ENCODE results near the gene ZFHX2. TPM values are rescaled to one million over a fixed set of nuclear protein-coding genes. Genes with fewer than 3 reads are reported as not detected.

Gene ZFHX2
- total and polyA plus RNA-seq, 2 of the 13 experiments (the other 11 are each of a cell fraction or from before 2014, with no cell fraction given): 0.17 to 0.44 TPM

- Histone ChIP-seq H3K4me3 (replicated peaks in 1 of 3; ENCODE audit: insufficient read depth in 1 of 3, low read depth in 2 of 3, low read length in 3 of 3) (no peak overlapping the region), H3K9ac (ENCODE audit: insufficient read depth, low read depth, low read length) (no peak overlapping the region), H3K27me3 (ENCODE audit: control insufficient read depth in 1 of 2, insufficient read depth in 2 of 2, low read length in 2 of 2) (no peaks in the 10 kb centered on the region), H3K9me3 (ENCODE audit: low read length) (no peaks in the 10 kb centered on the region), H3K4me2 (ENCODE audit: low read depth, low read length) (no peak overlapping the region), H3K79me2 (ENCODE audit: insufficient read depth, low read length) (no peaks in the 10 kb centered on the region), H4K20me1 (ENCODE audit: insufficient read depth, low read length) (no peaks in the 10 kb centered on the region), H2AFZ (ENCODE audit: low read length) (no peak overlapping the region), H3K36me3 (replicated peaks in 1 of 2; ENCODE audit: control insufficient read depth in 1 of 2, insufficient read depth in 2 of 2, low read length in 2 of 2) (peaks cover 0 to 6% of the 10 kb centered on the region in 2 experiments; a peak in 2 of 5 replicates), H3K4me1 (ENCODE audit: insufficient read depth, low read length) (no peaks in the 10 kb centered on the region), H3K27ac (ENCODE audit: extremely low read length, insufficient read depth, low read length) (no peak overlapping the region)
- in situ Hi-C loops (cut with HindIII; ENCODE audit: extremely low pct_ligation_motif_present, low pct_unique_long_range_greater_than_20kb) (no loop called here), intact Hi-C loops (cut with micrococcal nuclease; ENCODE audit: unreplicated experiment) (no loop called here)
- FAIRE-seq (no peak), ATAC-seq (no peak), DNase-seq (ENCODE audit: low spot score) (no peak)
- 92% methylated on average over 25 of the region's 25 CpGs for WGBS (ENCODE audit: low lambda C conversion rate)
- POLR2A ChIA-PET: no interaction called here
- BruUV-seq (replicated peaks): no TSS peak
- CTCF ChIA-PET (ENCODE audit: low intra/inter-chr PET ratio, low total read pairs): no interaction called here
- TF ChIP-seq ZSCAN31 (CRISPR knock-in tag; IDR thresholded peaks at IDR 0.05; ENCODE audit: low read depth) (no peak), PAXIP1 (CRISPR knock-in tag; conservative IDR thresholded peaks at IDR 0.05) (no peak), PAF1 (CRISPR knock-in tag; IDR thresholded peaks at IDR 0.05) (0 out of 2 replicates have a peak, but pooled peaks have one; percentile 3), ZNF292 (CRISPR knock-in tag; IDR thresholded peaks at IDR 0.05; ENCODE audit: borderline replicate concordance, low read depth) (no peak), ELF3 (CRISPR knock-in tag; IDR thresholded peaks at IDR 0.05) (no peak), PATZ1 (CRISPR knock-in tag; IDR thresholded peaks at IDR 0.05) (no peak), ZNF225 (CRISPR knock-in tag; IDR thresholded peaks at IDR 0.05) (peak; percentile 69; the same call in 1 of the 2 replicates), HNRNPL (IDR thresholded peaks at IDR 0.05; ENCODE audit: low read depth, low read length) (peak; percentile 70; the same call in 1 of the 2 replicates), ZNF713 (CRISPR knock-in tag; IDR thresholded peaks at IDR 0.05) (no peak), ZNF460 (CRISPR knock-in tag; IDR thresholded peaks at IDR 0.05; ENCODE audit: borderline replicate concordance) (no peak), AGO2 (optimal IDR thresholded peaks at IDR 0.05; ENCODE audit: low read depth, low read length) (peak; percentile 64), NFATC3 (CRISPR knock-in tag; IDR thresholded peaks at IDR 0.05) (no peak), ZNF598 (CRISPR knock-in tag; IDR thresholded peaks at IDR 0.05; ENCODE audit: borderline replicate concordance) (no peak), ZNF207 (IDR thresholded peaks at IDR 0.05; ENCODE audit: borderline replicate concordance) (0 out of 2 replicates have a peak, but pooled peaks have one; percentile 39), ZUFSP (CRISPR knock-in tag; IDR thresholded peaks at IDR 0.05; ENCODE audit: borderline replicate concordance) (no peak), ZNF34 (CRISPR knock-in tag; IDR thresholded peaks at IDR 0.05; ENCODE audit: borderline replicate concordance) (no peak), NBN (conservative IDR thresholded peaks at IDR 0.05) (peak; percentile 18; the same call in 1 of the 2 replicates)
Measured at GRCh38 chr14:23513005-23513817, 38.4 kb downstream of the ZFHX2 start.

All from HepG2 (cell line).